Measurements from ENCODE around the gene DHX34.
"Not testable (repeated sequence)": the region's sequence is repeated elsewhere in the genome, so short reads cannot be mapped to it uniquely, and the experiment has no call there.

DHX34 gene

GRCh38 chr19:47407417-47407774 is 58.3 kb downstream of the DHX34 start:
- DNase-seq (ENCODE audit: low read depth) = no peak
- no peak overlapping the region for H3K4me3 ChIP-seq (ENCODE audit: low read depth, low read length)

DNA sequence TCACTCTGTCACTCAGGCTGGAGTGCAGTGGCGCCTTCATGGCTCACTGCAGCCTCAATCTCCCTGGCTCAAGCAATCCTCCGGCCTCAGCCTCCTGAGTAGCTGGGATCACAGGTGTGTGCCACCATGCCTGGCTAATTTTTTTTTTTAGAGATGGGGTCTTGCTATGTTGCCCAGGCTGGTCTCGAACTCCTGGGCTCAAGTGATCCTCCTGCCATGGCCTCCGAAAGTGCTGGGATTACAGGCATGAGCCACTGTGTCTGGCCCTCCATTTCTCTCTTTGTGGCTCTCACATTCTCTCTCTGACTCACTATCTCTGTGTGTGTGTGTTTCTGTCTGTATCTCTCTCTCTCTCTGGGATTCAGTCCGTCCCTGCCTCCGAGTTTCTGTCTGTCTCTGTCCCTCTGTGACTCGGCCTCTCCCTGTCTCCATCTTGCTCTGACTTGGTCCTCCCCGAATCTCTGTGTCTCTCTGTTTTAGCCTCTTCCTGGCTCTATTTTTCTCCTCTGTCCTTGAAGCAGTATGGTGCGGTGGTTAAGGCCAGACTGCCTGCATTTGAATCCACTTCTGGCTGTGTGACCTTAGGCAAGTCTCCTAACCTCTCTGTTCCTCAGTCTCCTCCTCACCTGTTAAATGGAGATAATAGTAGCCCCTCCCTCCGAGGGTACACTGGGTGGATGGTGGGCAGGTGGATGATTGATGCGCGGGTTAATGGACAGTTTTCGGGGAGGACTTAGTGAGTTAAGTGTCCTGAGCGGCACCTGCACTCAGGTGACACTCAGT is 59.2 kb downstream of the DHX34 start:
- DNase-seq (ENCODE audit: low read depth) = no peak
- H3K4me3 ChIP-seq (ENCODE audit: low read depth, low read length) = no peak overlapping the region

DNA sequence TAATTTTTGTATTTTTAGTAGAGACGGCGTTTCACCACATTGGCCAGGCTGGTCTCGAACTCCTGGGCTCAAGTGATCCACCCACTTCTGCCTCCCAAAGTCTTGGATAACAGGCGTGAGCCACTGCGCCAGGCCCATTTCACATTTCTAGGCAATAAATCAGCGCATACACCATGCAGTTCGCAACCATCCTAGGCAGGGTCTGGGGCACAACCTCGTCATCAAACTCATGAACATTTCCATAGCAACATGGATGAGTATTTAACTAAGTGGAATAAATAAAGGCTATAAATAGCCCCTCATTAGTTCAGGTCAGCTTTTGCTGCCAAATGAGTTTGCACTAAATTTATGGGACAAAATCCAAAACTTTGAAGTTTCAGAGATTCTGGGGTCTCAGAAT is 62.0 kb downstream of the DHX34 start:
- H3K4me3 ChIP-seq (ENCODE audit: low read depth, low read length) = no peak overlapping the region
- no peak for DNase-seq (ENCODE audit: low read depth)

GRCh38 chr19:47411696-47412095 is 62.6 kb downstream of the DHX34 start:
- H3K4me3 ChIP-seq (ENCODE audit: low read depth, low read length); DNase-seq (ENCODE audit: low read depth): not testable (repeated sequence)

GRCh38 chr19:47413941-47414340 is 64.8 kb downstream of the DHX34 start:
- no peak overlapping the region for H3K4me3 ChIP-seq (ENCODE audit: low read depth, low read length)
- DNase-seq (ENCODE audit: low read depth) = no peak

DNA sequence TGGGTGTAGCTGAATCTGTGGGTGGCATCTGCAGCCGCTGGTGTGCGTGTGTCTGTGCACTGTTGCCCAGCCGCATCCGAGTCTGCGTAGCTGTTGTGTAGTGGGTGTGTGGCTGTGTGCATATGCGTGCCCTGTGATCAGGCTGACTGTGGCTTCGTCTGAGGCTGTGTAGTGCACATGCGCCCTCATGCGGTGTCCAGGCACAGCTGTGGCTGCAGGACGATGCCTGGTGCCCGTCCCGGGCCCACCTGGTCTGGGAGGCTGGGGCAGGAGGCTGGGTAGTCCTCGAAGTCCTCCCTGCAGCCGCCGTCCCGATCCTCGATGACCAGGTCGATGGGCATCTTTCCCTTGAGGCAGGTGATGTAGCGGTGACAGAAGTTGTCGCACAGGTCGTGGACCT is 65.4 kb downstream of the DHX34 start:
- no peak overlapping the region for H3K4me3 ChIP-seq (ENCODE audit: low read depth, low read length)
- no peak for DNase-seq (ENCODE audit: low read depth)

GRCh38 chr19:47415953-47416642 is 67.0 kb downstream of the DHX34 start:
- H3K4me3 ChIP-seq (ENCODE audit: low read depth, low read length) = no peak overlapping the region

GRCh38 chr19:47416643-47416985 is 67.5 kb downstream of the DHX34 start:
- DNase-seq (ENCODE audit: low read depth) = no peak

More at GRCh38 chr19:47415953-47416642, 67.0 kb downstream of the DHX34 start:
- DNase-seq (ENCODE audit: low read depth) = no peak

DNA sequence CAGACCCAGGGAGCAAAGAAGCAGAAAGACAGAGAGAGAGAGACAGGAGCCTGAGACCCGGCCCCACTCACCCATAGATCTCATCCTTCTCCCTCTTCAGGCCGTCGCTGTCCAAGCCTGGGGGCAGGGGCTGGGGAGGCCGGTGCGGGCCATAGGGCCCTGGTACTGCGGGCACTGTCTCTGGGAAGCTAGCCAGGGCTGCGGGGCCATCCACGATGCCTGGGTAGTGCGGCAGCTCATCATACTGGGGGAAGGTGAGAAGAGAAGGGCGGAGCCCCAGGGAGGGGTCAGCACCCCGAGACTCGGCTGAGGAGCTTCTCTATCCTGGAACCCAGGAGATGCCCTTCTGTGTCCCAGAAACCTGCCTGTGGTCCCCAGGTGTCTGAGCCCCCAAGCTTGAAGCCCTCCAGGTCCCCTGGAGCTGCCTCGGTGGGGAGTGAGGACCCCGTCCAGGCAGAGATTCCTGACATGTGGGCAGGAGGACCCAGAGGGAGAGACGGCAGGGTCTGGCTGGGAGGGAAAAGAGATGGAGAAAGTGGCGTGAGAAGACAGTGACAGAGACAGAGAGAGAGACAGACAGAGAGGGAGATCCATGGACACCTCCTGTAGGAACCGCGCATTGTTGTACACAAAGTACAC is 68.1 kb downstream of the DHX34 start:
- H3K4me3 ChIP-seq (ENCODE audit: low read depth, low read length) = peak overlapping the region; percentile 73
- DNase-seq (ENCODE audit: low read depth) = no peak

More at GRCh38 chr19:47416643-47416985, 67.5 kb downstream of the DHX34 start:
- no peak overlapping the region for H3K4me3 ChIP-seq (ENCODE audit: low read depth, low read length)

DNA sequence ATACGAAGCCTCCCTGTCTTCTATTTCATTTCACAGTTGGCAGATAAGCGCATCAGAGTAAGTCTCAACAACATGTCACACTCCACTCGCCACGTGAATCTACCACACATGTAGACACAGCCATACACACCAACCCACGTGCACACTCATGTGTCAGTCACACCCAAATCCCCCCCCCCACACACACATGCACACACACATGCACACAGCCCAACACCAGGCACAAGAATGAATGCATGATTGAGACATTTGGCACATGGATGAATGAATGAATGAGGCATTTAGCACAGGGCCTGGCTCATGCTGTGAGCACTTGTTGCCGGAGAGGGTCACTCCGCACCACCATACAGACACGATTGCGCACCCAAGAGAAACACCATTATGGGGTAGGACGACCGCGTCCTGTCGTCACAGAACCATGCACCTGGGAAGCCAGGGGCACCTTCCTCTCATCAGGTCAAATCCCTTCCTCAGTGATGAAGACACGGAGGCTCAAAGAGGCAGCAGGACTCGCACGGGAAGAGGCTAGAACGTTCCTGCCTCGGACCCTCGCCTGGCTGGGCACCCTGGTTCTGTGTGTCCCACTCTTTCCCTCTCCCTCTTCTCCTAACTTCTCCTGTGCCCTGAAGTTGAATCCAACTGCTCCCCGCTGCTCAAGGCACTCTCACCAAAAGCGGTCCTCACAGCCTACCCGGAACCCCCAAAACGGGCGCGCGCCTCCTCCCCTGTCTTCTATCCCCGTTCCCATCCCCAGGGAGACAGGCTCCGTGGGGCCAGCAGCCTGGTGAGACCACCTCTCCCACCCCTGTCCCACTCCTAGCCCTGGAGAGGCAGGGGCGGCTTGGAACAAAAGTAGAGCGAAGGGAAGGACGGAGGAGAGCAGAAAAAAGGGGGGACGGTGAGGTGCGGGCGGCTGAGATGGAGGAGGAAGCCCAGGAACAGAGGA is 68.9 kb downstream of the DHX34 start:
- DNase-seq (ENCODE audit: low read depth) = no peak
- peak overlapping the region; percentile 73 for H3K4me3 ChIP-seq (ENCODE audit: low read depth, low read length)

DNA sequence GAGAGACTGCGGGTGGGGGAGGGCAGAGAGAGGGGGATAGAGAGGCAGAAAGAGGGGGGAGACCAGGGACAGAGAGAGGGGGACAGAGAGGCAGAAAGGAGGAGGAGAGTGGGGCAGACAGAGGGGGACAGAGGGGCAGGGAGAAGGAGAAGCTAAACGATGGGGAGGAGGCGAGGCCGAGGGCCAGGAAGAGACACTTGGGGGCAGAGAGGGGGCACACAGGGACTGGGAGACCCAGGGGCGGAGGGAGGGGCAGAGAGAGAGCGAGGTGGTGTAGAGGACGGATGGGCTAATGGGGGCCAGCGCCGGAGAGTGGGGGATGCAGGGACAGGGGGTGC is 69.5 kb downstream of the DHX34 start:
- H3K4me3 ChIP-seq (ENCODE audit: low read depth, low read length) = peak overlapping the region; percentile 73
- DNase-seq (ENCODE audit: low read depth) = no peak

- H3K4me3 ChIP-seq (ENCODE audit: low read depth, low read length) = peak within 1 kb of the TSS; percentile 73
These were observed 70.1 kb downstream of the DHX34 start, which contains the start of gene MEIS3 for GRCh38 chr19:47419030-47419783. TSS of gene MEIS3 (minus strand) at chr19:47419527. CDS start at chr19:47419081, 446 bp downstream.

GRCh38 chr19:47419789-47420188 is 70.7 kb downstream of the DHX34 start:
- peak overlapping the region; percentile 11 for H3K4me3 ChIP-seq (ENCODE audit: low read depth, low read length)
- no peak for DNase-seq (ENCODE audit: low read depth)

More at GRCh38 chr19:47419030-47419783, 70.1 kb downstream of the DHX34 start, which contains the start of gene MEIS3:
- no peak for DNase-seq (ENCODE audit: low read depth)

- no peak overlapping the region for H3K4me3 ChIP-seq (ENCODE audit: low read depth, low read length)
These were observed 72.2 kb downstream of the DHX34 start for GRCh38 chr19:47421244-47421786.

DNA sequence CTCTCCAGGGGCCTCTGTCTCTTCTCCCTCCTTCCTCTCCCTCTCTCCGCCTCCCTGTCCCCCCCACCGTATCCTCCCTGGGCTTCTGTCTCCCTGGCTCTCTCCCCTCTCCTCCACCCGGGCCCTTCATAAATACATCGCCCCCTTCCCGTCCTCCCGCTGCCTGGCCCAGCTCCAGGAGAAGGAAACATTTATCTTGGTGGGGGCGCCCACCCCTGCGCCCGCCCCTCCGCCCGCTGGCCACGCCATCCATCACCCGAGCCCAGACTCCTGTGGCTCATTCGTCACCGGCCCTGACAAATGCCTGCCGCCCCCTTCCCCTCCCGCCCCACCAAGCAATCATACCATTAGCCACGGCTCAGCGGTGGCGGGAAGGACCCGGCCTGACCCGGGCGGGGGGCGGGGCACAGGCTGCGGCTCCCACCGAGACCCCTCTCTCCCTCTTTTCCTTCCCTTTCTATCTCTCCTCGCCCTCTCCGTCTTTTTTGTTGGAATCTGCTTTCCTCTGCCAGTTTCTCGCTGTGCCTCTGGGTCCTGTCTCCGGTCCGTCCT is 72.8 kb downstream of the DHX34 start:
- DNase-seq (ENCODE audit: low read depth) = no peak
- peak overlapping the region; percentile 26 for H3K4me3 ChIP-seq (ENCODE audit: low read depth, low read length)

More at GRCh38 chr19:47421244-47421786, 72.2 kb downstream of the DHX34 start:
- no peak for DNase-seq (ENCODE audit: low read depth)

DNA sequence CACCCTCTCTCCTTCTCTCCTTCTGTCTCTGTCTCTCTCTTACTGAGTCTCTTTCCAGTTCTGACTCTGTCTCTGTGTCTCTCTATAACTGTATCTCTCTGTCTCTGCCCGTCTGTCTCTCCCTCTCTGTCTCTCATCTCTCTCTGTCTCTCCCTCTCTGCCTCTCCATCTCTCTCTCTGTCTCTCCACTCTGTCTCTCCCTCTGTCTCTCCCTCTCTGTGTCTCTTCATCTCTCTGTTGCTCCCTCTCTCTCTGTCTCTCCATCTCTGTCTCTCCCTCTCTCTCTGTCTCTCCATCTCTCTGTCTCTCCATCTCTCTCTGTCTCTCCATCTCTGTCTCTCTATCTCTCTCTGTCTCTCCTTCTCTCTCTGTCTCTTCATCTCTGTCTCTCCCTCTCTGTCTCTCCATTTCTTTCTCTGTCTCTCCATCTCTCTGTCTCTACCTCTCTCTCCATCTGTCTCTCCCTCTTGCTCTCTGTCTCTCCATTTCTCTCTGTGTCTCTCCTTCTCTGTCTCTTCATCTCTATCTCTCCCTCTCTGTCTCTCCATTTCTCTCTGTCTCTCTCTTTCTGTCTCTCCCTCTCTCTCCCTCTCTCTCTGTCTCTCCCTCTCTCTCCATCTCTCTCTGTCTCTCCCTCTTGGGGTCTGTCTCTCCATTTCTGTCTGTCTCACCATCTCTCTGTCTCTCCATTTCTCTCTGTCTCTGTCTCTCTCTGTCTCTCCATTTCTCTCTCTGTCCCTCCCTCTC is 73.5 kb downstream of the DHX34 start:
- DNase-seq (ENCODE audit: low read depth) = no peak
- H3K4me3 ChIP-seq (ENCODE audit: low read depth, low read length) = no peak overlapping the region

GRCh38 chr19:47423203-47423882 is 74.2 kb downstream of the DHX34 start:
- DNase-seq (ENCODE audit: low read depth) = no peak
- H3K4me3 ChIP-seq (ENCODE audit: low read depth, low read length) = no peak overlapping the region
